PC-9 (cell line): ENCODE measurements around the gene JMJD1C.
A peak's percentile ranks its signal among the peaks of the same experiment; 100 is the strongest.

Source experiments
- CTCF ChIP-seq: fragments of 200-600 bp; sonication (generic); conservative IDR thresholded peaks from 2 replicates; pipeline ENCODE4 v1.6.1; 2017; ENCODE audit warnings: mixed run types, antibody characterized with exemption, mild to moderate bottlenecking, moderate library complexity
- EZH2 ChIP-seq: fragments of 200-600 bp; sonication (generic); IDR thresholded peaks from 2 replicates; pipeline ENCODE4 v1.8.0; 2017; ENCODE audit warnings: antibody characterized with exemption, low read depth

GRCh38 chr10:63217120-63217605 lies 248.6 kb downstream of the JMJD1C start:
- peak; percentile 91 for TF ChIP-seq CTCF
- TF ChIP-seq EZH2, result no peak
